Transverse colon (tissue), 4 donors: ENCODE data around the gene ZC3H12D. TPM values are rescaled to one million over a fixed set of nuclear protein-coding genes. Genes with fewer than 3 reads are reported as not detected.

ENCODE experiments used
- DNase-seq: peaks from one replicate; pipeline ENCODE4 v3.0.0-alpha.2; 2019
- H3K27ac ChIP-seq, 4 donors: fragments of 200-600 bp; sonication (generic); 2 replicates each; pipeline ENCODE4 v1.5.1; 2016 to 2018; ENCODE audit warnings: inconsistent platforms in 4 of 4
- H3K27me3 ChIP-seq: fragments of 200-600 bp; sonication (generic); 2 replicates; pipeline ENCODE4 v1.5.1; 2017; ENCODE audit warnings: inconsistent platforms
- H3K36me3 ChIP-seq, 4 donors: fragments of 200-600 bp; sonication (generic); 2 replicates each; pipeline ENCODE4 v1.5.1; 2017 to 2019; ENCODE audit warnings: inconsistent platforms in 4 of 4
- H3K4me1 ChIP-seq, 4 donors: fragments of 200-600 bp; sonication (generic); 2 replicates each; pipeline ENCODE4 v1.5.1; 2017 to 2020; ENCODE audit warnings: inconsistent platforms in 4 of 4
- H3K4me3 ChIP-seq, 4 donors: fragments of 200-600 bp; sonication (generic); 1 replicate in 1 of 4; 2 replicates in 3 of 4; pipeline versions ENCODE4 v1.5.1 to v1.6.1; 2017 to 2019; ENCODE audit warnings: inconsistent platforms in 4 of 4
- H3K9me3 ChIP-seq, 2 donors: fragments of 200-600 bp; sonication (generic); 2 replicates each; pipeline ENCODE4 v1.5.1; 2017 to 2019; ENCODE audit warnings: inconsistent platforms in 2 of 2
- EP300 ChIP-seq: sonication (generic); formaldehyde crosslinking; IDR thresholded peaks from one replicate; pipeline ENCODE4 v1.6.1; 2017; ENCODE audit warnings: antibody characterized with exemption, low read depth
- POLR2A ChIP-seq: fragments of 450-650 bp; IDR thresholded peaks from one replicate; pipeline ENCODE4 v1.6.1; 2016; ENCODE audit warnings: antibody characterized with exemption, mild to moderate bottlenecking, moderate library complexity
- POLR2AphosphoS5 ChIP-seq, 3 donors: sonication (generic); formaldehyde crosslinking; IDR thresholded peaks; one replicate each; pipeline ENCODE4 v1.6.1; 2016; ENCODE audit warnings: antibody characterized with exemption in 3 of 3
- WGBS, 2 donors: methylation state at CpG; one replicate each; pipeline ENCODE4 v1.1.5; 2018; ENCODE audit warnings: low coverage in 1 of 2; 5-methylcytosine and 5-hydroxymethylcytosine counted together
- in situ Hi-C, 4 donors: fragments of 200-750 bp; cut with MboI; loops; one replicate each; pipeline versions ENCODE4 v1.15.0 to v1.15.1; 2017; ENCODE audit warnings: low sequenced_read_pairs in 3 of 4, low pct_ligation_motif_present in 1 of 4, low pct_unique_long_range_greater_than_20kb in 1 of 4
- intact Hi-C: fragments of 100-400 bp; cut with DNase I; formaldehyde crosslinking; loops from one replicate; pipeline ENCODE4 v1.15.1; 2023; ENCODE audit warnings: low total_unique reads
- total RNA-seq, 4 donors: library from RNA; depleted of rRNA; stranded (reverse); fragments of >200 nt; gene quantifications; one replicate each; pipeline ENCODE4 v1.1.0, GENCODE V29; 2016
- TF ChIP-seq, protein P1 (sequence below), 5 experiments: fragments of 200-600 bp in 3 of 5; fragments of 450-650 bp in 2 of 5; sonication (generic) in 3 of 5; IDR thresholded peaks; 1 replicate in 2 of 5; 2 replicates in 3 of 5; pipeline ENCODE4 v1.5.1; 2016 to 2017; ENCODE audit warnings: antibody characterized with exemption in 5 of 5, inconsistent platforms in 3 of 5, mild to moderate bottlenecking in 2 of 5, moderate library complexity in 1 of 5

ZC3H12D gene
- total RNA-seq, 4 donors from 2014 or later = 1.8 to 24.3 (median 12.1) TPM

DNA sequence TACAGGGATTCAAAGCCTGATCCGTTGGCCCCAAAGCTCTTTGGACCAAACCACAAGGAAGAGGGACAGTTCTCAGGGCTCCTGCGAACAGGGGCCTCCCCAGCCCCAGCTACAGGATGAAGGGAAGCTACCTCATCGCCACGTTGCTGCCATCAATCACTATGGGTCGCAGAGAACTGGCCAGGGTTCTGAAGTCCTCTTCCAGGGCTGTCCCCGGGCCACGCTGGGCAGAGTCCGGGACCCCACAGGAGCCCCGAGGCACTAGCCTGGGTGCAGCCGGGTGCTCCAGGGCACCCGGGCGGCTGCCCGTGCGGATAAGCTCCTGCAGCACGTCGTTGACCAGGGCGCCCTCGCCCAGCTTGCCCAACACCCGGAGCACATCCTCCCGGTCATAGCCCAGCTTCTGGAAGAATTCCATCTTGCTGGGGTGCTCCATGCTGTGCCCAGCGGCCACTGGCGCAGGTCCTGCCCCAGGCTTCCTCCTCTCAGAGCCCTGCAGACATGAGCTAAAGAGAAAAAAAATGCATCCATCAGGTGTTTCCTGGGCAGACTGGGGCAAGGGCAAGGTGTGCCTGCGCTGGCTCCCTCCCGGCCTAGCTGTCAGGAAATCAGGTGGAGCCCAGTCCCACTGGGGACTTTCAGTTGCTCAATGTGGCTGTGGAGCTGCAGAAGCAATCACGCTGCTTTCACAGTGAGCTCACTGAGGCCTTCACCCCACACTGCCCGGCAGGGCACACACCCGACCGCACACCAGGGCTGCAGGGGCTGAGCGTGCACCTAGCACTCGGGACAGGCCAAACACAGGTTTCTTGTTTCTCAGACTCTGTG lies 10.5 kb downstream of the ZC3H12D start:
- intact Hi-C loops = no loop called here
- no peaks in the 10 kb centered on the region for H3K9me3 ChIP-seq
- WGBS, 2 donors = 60 to 71% methylated on average over 2 to 30 of the region's 30 CpGs
- H3K27me3 ChIP-seq = no peaks in the 10 kb centered on the region
- H3K36me3 ChIP-seq = no peaks in the 10 kb centered on the region
- H3K27ac ChIP-seq = peak overlapping the region; percentile 76 to 81 (median 79)
- no peak overlapping the region for H3K4me3 ChIP-seq
- in situ Hi-C loops = no loop called here
- no peak for TF ChIP-seq EP300
- TF ChIP-seq, protein P1, sequence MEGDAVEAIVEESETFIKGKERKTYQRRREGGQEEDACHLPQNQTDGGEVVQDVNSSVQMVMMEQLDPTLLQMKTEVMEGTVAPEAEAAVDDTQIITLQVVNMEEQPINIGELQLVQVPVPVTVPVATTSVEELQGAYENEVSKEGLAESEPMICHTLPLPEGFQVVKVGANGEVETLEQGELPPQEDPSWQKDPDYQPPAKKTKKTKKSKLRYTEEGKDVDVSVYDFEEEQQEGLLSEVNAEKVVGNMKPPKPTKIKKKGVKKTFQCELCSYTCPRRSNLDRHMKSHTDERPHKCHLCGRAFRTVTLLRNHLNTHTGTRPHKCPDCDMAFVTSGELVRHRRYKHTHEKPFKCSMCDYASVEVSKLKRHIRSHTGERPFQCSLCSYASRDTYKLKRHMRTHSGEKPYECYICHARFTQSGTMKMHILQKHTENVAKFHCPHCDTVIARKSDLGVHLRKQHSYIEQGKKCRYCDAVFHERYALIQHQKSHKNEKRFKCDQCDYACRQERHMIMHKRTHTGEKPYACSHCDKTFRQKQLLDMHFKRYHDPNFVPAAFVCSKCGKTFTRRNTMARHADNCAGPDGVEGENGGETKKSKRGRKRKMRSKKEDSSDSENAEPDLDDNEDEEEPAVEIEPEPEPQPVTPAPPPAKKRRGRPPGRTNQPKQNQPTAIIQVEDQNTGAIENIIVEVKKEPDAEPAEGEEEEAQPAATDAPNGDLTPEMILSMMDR (IDR thresholded peaks at IDR 0.05) = no peak
- no peak for TF ChIP-seq POLR2AphosphoS5 (IDR thresholded peaks at IDR 0.05)
- peak; percentile 18 for TF ChIP-seq POLR2A
- DNase-seq = peak; percentile 60
- H3K4me1 ChIP-seq = peaks cover 16 to 31% (median 22%) of the 10 kb centered on the region in 4 donors

GRCh38 chr6:149473080-149474052 lies 11.4 kb downstream of the ZC3H12D start:
- H3K9me3 ChIP-seq = no peaks in the 10 kb centered on the region
- H3K27ac ChIP-seq = peak overlapping the region; percentile 76 to 81 (median 79)
- TF ChIP-seq POLR2AphosphoS5 (IDR thresholded peaks at IDR 0.05) (peak in 1 of 3 donors; percentile 74), EP300 (no peak), POLR2A (no peak)
- TF ChIP-seq, protein P1 (IDR thresholded peaks at IDR 0.05) = peak in 3 of 5 experiments; percentile 22 to 56 (median 41)
- intact Hi-C loops = no loop called here
- in situ Hi-C loops = no loop called here
- H3K36me3 ChIP-seq = no peaks in the 10 kb centered on the region
- H3K4me1 ChIP-seq = peaks cover 16 to 34% (median 22%) of the 10 kb centered on the region in 4 donors
- DNase-seq = peak; percentile 89
- no peaks in the 10 kb centered on the region for H3K27me3 ChIP-seq
- 36 to 82% methylated on average over 4 to 21 of the region's 21 CpGs for WGBS, 2 donors
- peak overlapping the region in 2 of 4 donors; percentile 7 to 31 for H3K4me3 ChIP-seq

DNA sequence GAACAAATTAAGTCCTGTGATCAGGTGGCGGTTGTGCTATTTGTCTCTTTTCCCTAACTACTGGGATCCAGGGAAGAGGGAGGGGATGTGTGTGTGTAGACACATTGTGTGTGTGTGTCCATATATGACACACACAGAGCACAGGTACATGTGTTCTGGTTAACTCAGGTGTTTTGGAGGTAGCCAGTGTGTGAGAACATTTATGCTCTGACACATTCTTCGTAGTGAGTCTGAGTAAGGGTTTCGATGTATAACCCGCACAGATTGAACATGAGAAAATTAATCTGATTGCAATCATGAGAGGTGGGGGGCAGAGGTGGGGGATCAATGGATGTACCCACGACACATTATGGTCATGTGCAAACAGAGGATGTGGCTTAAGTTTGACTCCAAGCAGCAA lies 12.6 kb downstream of the ZC3H12D start:
- Histone ChIP-seq H3K4me3 (no peak overlapping the region), H3K9me3 (no peaks in the 10 kb centered on the region), H3K36me3 (no peaks in the 10 kb centered on the region), H3K27ac (peak overlapping the region in 2 of 4 donors; percentile 76 to 79), H3K27me3 (no peaks in the 10 kb centered on the region), H3K4me1 (peaks cover 16 to 44% (median 22%) of the 10 kb centered on the region in 4 donors)
- intact Hi-C loops = no loop called here
- no peak for DNase-seq
- in situ Hi-C loops = no loop called here
- WGBS, 2 donors = 80 to 91% methylated on average over 3 to 5 of the region's 5 CpGs
- no peak for TF ChIP-seq POLR2AphosphoS5 (IDR thresholded peaks at IDR 0.05)
- TF ChIP-seq, protein P1 (IDR thresholded peaks at IDR 0.05) = no peak
- TF ChIP-seq POLR2A = no peak
- no peak for TF ChIP-seq EP300

GRCh38 chr6:149471801-149472200 lies 13.0 kb downstream of the ZC3H12D start:
- Histone ChIP-seq H3K9me3 (no peaks in the 10 kb centered on the region), H3K27ac (no peak overlapping the region), H3K36me3 (no peaks in the 10 kb centered on the region), H3K27me3 (no peaks in the 10 kb centered on the region), H3K4me3 (no peak overlapping the region), H3K4me1 (peaks cover 16 to 45% (median 22%) of the 10 kb centered on the region in 4 donors)
- WGBS, 2 donors = 63 to 70% methylated on average over 1 to 3 of the region's 3 CpGs
- in situ Hi-C loops (no loop called here), intact Hi-C loops (no loop called here)
- no peak for TF ChIP-seq EP300
- TF ChIP-seq POLR2AphosphoS5 (IDR thresholded peaks at IDR 0.05) = no peak
- TF ChIP-seq POLR2A = no peak
- TF ChIP-seq, protein P1 (IDR thresholded peaks at IDR 0.05) = no peak
- no peak for DNase-seq
